Hepatocyte (in vitro differentiated cells): Measurements from ENCODE around the gene INSL3. TPM values are rescaled to one million over a fixed set of nuclear protein-coding genes. Genes with fewer than 3 reads are reported as not detected.
A peak's percentile ranks its signal among the peaks of the same experiment; 100 is the strongest.
"Not testable (repeated sequence)": the region's sequence is repeated elsewhere in the genome, so short reads cannot be mapped to it uniquely, and the experiment has no call there.

Source experiments
- DNase-seq: peaks from one replicate; pipeline ENCODE4 v3.0.0-alpha.2; 2016; ENCODE audit warnings: low spot score
- H2AFZ ChIP-seq: fragments of 200-600 bp; sonication (generic); 2 replicates; pipeline ENCODE4 v1.6.0; 2016; ENCODE audit warnings: antibody characterized with exemption, mild to moderate bottlenecking
- H3K27ac ChIP-seq: fragments of 200-600 bp; sonication (generic); 2 replicates; pipeline ENCODE4 v1.5.1; 2016; ENCODE audit warnings: mild to moderate bottlenecking
- H3K27me3 ChIP-seq: fragments of 200-600 bp; sonication (generic); 2 replicates; pipeline ENCODE4 v1.6.1; 2016
- H3K36me3 ChIP-seq: fragments of 200-600 bp; sonication (generic); replicated peaks from 2 replicates; pipeline ENCODE4 v1.5.1; 2016; ENCODE audit warnings: low read depth; ENCODE audit not compliant: insufficient read depth
- H3K4me1 ChIP-seq: fragments of 200-600 bp; sonication (generic); 2 replicates; pipeline ENCODE4 v1.5.1; 2016; ENCODE audit warnings: mild to moderate bottlenecking, moderate library complexity; ENCODE audit not compliant: insufficient read depth
- H3K4me2 ChIP-seq: fragments of 200-600 bp; sonication (generic); 2 replicates; pipeline ENCODE4 v1.6.0; 2016
- H3K4me3 ChIP-seq: fragments of 200-600 bp; sonication (generic); 2 replicates; pipeline ENCODE4 v1.5.1; 2016; ENCODE audit warnings: mild to moderate bottlenecking
- H3K79me2 ChIP-seq: fragments of 200-600 bp; sonication (generic); 2 replicates; pipeline ENCODE4 v1.6.0; 2017; ENCODE audit warnings: mild to moderate bottlenecking
- H3K9me2 ChIP-seq: fragments of 200-600 bp; sonication (generic); replicated peaks from 2 replicates; pipeline ENCODE4 v1.6.0; 2017; ENCODE audit warnings: mild to moderate bottlenecking; ENCODE audit not compliant: insufficient read depth
- H3K9me3 ChIP-seq: fragments of 200-600 bp; sonication (generic); 2 replicates; pipeline ENCODE4 v1.5.1; 2016; ENCODE audit warnings: low read depth, mild to moderate bottlenecking
- H4K20me1 ChIP-seq: fragments of 200-600 bp; sonication (generic); 2 replicates; pipeline ENCODE4 v1.6.0; 2016; ENCODE audit warnings: mild to moderate bottlenecking; ENCODE audit not compliant: insufficient read depth, poor library complexity, severe bottlenecking
- CTCF ChIP-seq: fragments of 200-600 bp; sonication (generic); IDR thresholded peaks from 2 replicates; pipeline ENCODE4 v1.5.1; 2016; ENCODE audit warnings: antibody characterized with exemption, mild to moderate bottlenecking; ENCODE audit not compliant: poor library complexity
- EZH2 ChIP-seq: fragments of 200-600 bp; sonication (generic); IDR thresholded peaks from 2 replicates; pipeline ENCODE4 v1.6.1; 2016; ENCODE audit warnings: antibody characterized with exemption, mild to moderate bottlenecking, borderline replicate concordance
- EZH2phosphoT487 ChIP-seq: fragments of 200-600 bp; sonication (generic); IDR thresholded peaks from one replicate; pipeline ENCODE4 v1.6.1; 2018; ENCODE audit warnings: antibody characterized with exemption, mild to moderate bottlenecking, low read depth, moderate library complexity; ENCODE audit not compliant: unreplicated experiment, severe bottlenecking
- WGBS: methylation state at CpG from one replicate; pipeline ENCODE4 v1.1.6; 2016; ENCODE audit warnings: low lambda C conversion rate; ENCODE audit errors: missing lambda C conversion rate; 5-methylcytosine and 5-hydroxymethylcytosine counted together
- polyA plus RNA-seq: library from polyadenylated mRNA; unstranded; fragments of >200 nt; fragmentation: Nextera tagmentation; extraction: Ambion mirVana; gene quantifications from 2 replicates; pipeline ENCODE4 v1.2.1, GENCODE V29; 2016
- total RNA-seq: library from RNA; depleted of rRNA; stranded (reverse); fragments of >200 nt; gene quantifications from 2 replicates; pipeline ENCODE4 v1.2.3, GENCODE V29; 2014

Gene INSL3
- total and polyA plus RNA-seq, 2 experiments from 2014 or later: 0.21 TPM; not detected in 1

GRCh38 chr19:17788632-17789031 is 32.7 kb downstream of the INSL3 start:
- H3K27me3 ChIP-seq: peaks cover 1% of the 10 kb centered on the region
- no peaks in the 10 kb centered on the region for H3K36me3 ChIP-seq
- no peak overlapping the region for H3K4me3 ChIP-seq
- H3K79me2 ChIP-seq: no peaks in the 10 kb centered on the region
- no peaks in the 10 kb centered on the region for H3K9me3 ChIP-seq
- TF ChIP-seq EZH2phosphoT487 (no peak), CTCF (no peak), EZH2 (no peak)
- H3K4me2 ChIP-seq: no peak overlapping the region
- 100% methylated on average over 2 of the region's 2 CpGs for WGBS
- H2AFZ ChIP-seq: no peak overlapping the region
- DNase-seq: no peak
- no peak overlapping the region for H3K27ac ChIP-seq
- no peaks in the 10 kb centered on the region for H3K9me2 ChIP-seq
- H4K20me1 ChIP-seq: no peaks in the 10 kb centered on the region
- H3K4me1 ChIP-seq: no peaks in the 10 kb centered on the region

GRCh38 chr19:17787274-17787913 is 33.9 kb downstream of the INSL3 start:
- TF ChIP-seq EZH2phosphoT487 (no peak), EZH2 (no peak), CTCF (no peak)
- Histone ChIP-seq H3K4me3 (no peak overlapping the region), H2AFZ (no peak overlapping the region), H3K27me3 (no peaks in the 10 kb centered on the region), H3K79me2 (no peaks in the 10 kb centered on the region), H3K27ac (no peak overlapping the region), H3K4me1 (no peaks in the 10 kb centered on the region), H3K9me3 (no peaks in the 10 kb centered on the region), H3K9me2 (no peaks in the 10 kb centered on the region), H3K36me3 (no peaks in the 10 kb centered on the region), H3K4me2 (no peak overlapping the region), H4K20me1 (no peaks in the 10 kb centered on the region)
- DNase-seq: no peak
- WGBS: 94% methylated on average over 14 of the region's 14 CpGs

GRCh38 chr19:17784201-17785008 is 36.9 kb downstream of the INSL3 start:
- H3K27ac ChIP-seq: no peak overlapping the region
- H3K79me2 ChIP-seq: no peaks in the 10 kb centered on the region
- no peak overlapping the region for H3K4me3 ChIP-seq
- no peak overlapping the region for H3K4me2 ChIP-seq
- H3K36me3 ChIP-seq: no peaks in the 10 kb centered on the region
- H2AFZ ChIP-seq: no peak overlapping the region
- WGBS: 69% methylated on average over 32 of the region's 32 CpGs
- H4K20me1 ChIP-seq: no peaks in the 10 kb centered on the region
- DNase-seq: peak; percentile 84
- H3K27me3 ChIP-seq: no peaks in the 10 kb centered on the region
- no peaks in the 10 kb centered on the region for H3K4me1 ChIP-seq
- H3K9me2 ChIP-seq: no peaks in the 10 kb centered on the region
- H3K9me3 ChIP-seq: no peaks in the 10 kb centered on the region
- no peak for TF ChIP-seq EZH2
- TF ChIP-seq EZH2phosphoT487: no peak
- TF ChIP-seq CTCF: peak; percentile 62

GRCh38 chr19:17783721-17784120 is 37.6 kb downstream of the INSL3 start:
- not testable (repeated sequence) for H3K4me1 ChIP-seq, H3K27me3 ChIP-seq, H3K4me2 ChIP-seq

More at GRCh38 chr19:17783721-17784120, 37.6 kb downstream of the INSL3 start:
- not testable (repeated sequence) for H3K9me3 ChIP-seq, H4K20me1 ChIP-seq, H3K36me3 ChIP-seq, H2AFZ ChIP-seq, DNase-seq, H3K9me2 ChIP-seq, H3K4me3 ChIP-seq, H3K27ac ChIP-seq, H3K79me2 ChIP-seq
- 90% methylated on average over 5 of the region's 5 CpGs for WGBS
